Measurements from ENCODE around the gene ATRNL1.
A peak's percentile ranks its signal among the peaks of the same experiment; 100 is the strongest.

DNA sequence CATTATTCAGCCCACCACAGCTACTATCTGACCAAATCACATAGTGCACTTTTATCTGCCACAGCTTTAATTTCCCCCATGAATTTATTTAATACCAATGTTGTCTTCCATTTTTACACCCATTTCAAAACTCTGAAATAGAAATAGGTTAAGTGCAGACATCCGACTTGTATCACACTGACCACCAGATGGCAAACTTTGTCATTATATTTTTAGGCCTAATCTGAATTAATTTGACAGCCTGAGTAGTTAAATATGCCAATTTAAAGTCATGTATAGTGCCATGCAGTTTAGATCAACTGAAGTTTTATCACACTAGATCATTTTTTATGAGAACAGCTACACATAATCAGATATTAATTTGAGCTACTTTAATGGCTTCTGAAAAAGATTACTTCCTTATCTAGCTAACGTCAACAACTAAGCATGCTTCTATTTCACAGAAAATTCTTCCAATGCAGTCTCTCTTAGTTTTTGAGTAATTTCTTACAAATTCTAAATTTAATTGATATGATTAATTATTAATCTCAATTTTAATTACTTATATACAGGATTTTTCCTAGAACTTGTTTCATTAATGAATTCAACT, 613.4 kb downstream of the ATRNL1 start:
- peak; percentile 63 for TF ChIP-seq CTCF (IDR thresholded peaks at IDR 0.05; ENCODE audit: borderline replicate concordance, extremely low read depth, low read length, poor library complexity, severe bottlenecking)
- TF ChIP-seq EZH2 (IDR thresholded peaks at IDR 0.05; ENCODE audit: borderline replicate concordance, low read depth, low read length, severe bottlenecking), result no peak
